Endothelial cell of umbilical vein (primary cell): ENCODE results near the gene FRMD4A. TPM values are rescaled to one million over a fixed set of nuclear protein-coding genes. Genes with fewer than 3 reads are reported as not detected.

ENCODE experiments used
- BruUV-seq: library from RNA; stranded (reverse); fragments of 400-500 nt; replicated peaks from 2 replicates; lab custom pipeline; 2021; lab: Mats Ljungman, UMichigan
- CTCF ChIA-PET: fragments of 300-600, 350-600 bp; sonication (Branson Sonifier 250); formaldehyde crosslinking; loops from one replicate; lab custom pipeline; 2021; ENCODE audit warnings: antibody characterized with exemption, inconsistent platforms; lab: Charles Lee
- POLR2A ChIA-PET: fragments of 300-600, 350-600 bp; sonication (Branson Sonifier 250); formaldehyde crosslinking; loops from one replicate; lab custom pipeline; 2021; ENCODE audit warnings: antibody characterized with exemption, inconsistent platforms; lab: Charles Lee
- DNase-seq: peaks from one replicate; pipeline ENCODE4 v3.0.0-alpha.2; 2011; ENCODE audit warnings: low read depth, low spot score
- FAIRE-seq: peaks from 2 replicates; lab custom pipeline; 2011; peaks lifted over from hg19 to GRCh38; lab: Jason Lieb, UNC
- H2AFZ ChIP-seq: 2 replicates; pipeline ENCODE4 v1.6.0; 2012; ENCODE audit warnings: low read depth, low read length, control low read depth, inconsistent platforms
- H3K27ac ChIP-seq: 2 replicates; pipeline ENCODE4 v1.5.1; 2011; ENCODE audit warnings: low read depth, mild to moderate bottlenecking, control low read depth, low read length, moderate library complexity; ENCODE audit not compliant: insufficient read depth
- H3K27me3 ChIP-seq, 2 experiments: 2 replicates each; pipeline versions ENCODE4 v1.6.0 to v1.6.1; 2011; ENCODE audit warnings: low read length in 2 of 2, mixed read lengths in 1 of 2; ENCODE audit not compliant: control insufficient read depth in 2 of 2, insufficient read depth in 2 of 2
- H3K36me3 ChIP-seq, 2 experiments: 2 replicates in 1 of 2; 3 replicates in 1 of 2; pipeline ENCODE4 v1.5.1; 2011; ENCODE audit warnings: low read length in 2 of 2, mild to moderate bottlenecking in 1 of 2, moderate library complexity in 1 of 2; ENCODE audit not compliant: control insufficient read depth in 2 of 2, insufficient read depth in 2 of 2; ENCODE audit errors: extremely low read depth in 1 of 2
- H3K4me1 ChIP-seq: 3 replicates; pipeline ENCODE4 v1.5.1; 2011; ENCODE audit warnings: mild to moderate bottlenecking, low read length; ENCODE audit not compliant: control insufficient read depth, insufficient read depth; ENCODE audit errors: extremely low read depth
- H3K4me2 ChIP-seq: 2 replicates; pipeline ENCODE4 v1.6.1; 2011; ENCODE audit warnings: low read length, control low read depth, mixed read lengths; ENCODE audit not compliant: insufficient read depth
- H3K4me3 ChIP-seq, 3 experiments: fragments of 200-600 bp in 1 of 3; sonication (generic), shearing (Covaris generic) in 1 of 3; replicated peaks in 1 of 3; 2 replicates each; pipeline ENCODE4 v1.5.1; 2011 to 2016; ENCODE audit warnings: control low read depth in 3 of 3, low read length in 3 of 3, mild to moderate bottlenecking in 2 of 3, inconsistent platforms in 1 of 3, low read depth in 1 of 3, moderate library complexity in 1 of 3; ENCODE audit not compliant: insufficient read depth in 1 of 3
- H3K79me2 ChIP-seq: 2 replicates; pipeline ENCODE4 v1.6.0; 2012; ENCODE audit warnings: low read length, inconsistent platforms; ENCODE audit not compliant: control insufficient read depth, insufficient read depth
- H3K9ac ChIP-seq: replicated peaks from 2 replicates; pipeline ENCODE3; 2011; ENCODE audit warnings: low read length, control low read depth; ENCODE audit not compliant: insufficient read depth; ENCODE audit errors: extremely low read depth
- H3K9me1 ChIP-seq: replicated peaks from 3 replicates; pipeline ENCODE4 v1.6.0; 2011; ENCODE audit warnings: mild to moderate bottlenecking, low read length; ENCODE audit not compliant: control insufficient read depth, insufficient read depth; ENCODE audit errors: extremely low read depth
- H3K9me3 ChIP-seq: replicated peaks from 2 replicates; pipeline ENCODE4 v1.5.1; 2012; ENCODE audit warnings: low read length, inconsistent platforms; ENCODE audit not compliant: control insufficient read depth, insufficient read depth
- H4K20me1 ChIP-seq: replicated peaks from 2 replicates; pipeline ENCODE3; 2011; ENCODE audit warnings: mild to moderate bottlenecking, low read length; ENCODE audit not compliant: control insufficient read depth, insufficient read depth; ENCODE audit errors: extremely low read depth
- CTCF ChIP-seq, 2 donors: IDR thresholded peaks; 1 replicate in 1 of 2; 2 replicates in 1 of 2; pipeline ENCODE4 v1.5.1; 2011; ENCODE audit warnings: low read length in 2 of 2, mild to moderate bottlenecking in 2 of 2, moderate library complexity in 2 of 2, control low read depth in 1 of 2, inconsistent platforms in 1 of 2, low read depth in 1 of 2; ENCODE audit not compliant: insufficient read depth in 1 of 2; ENCODE audit errors: extremely low read depth in 1 of 2
- EZH2 ChIP-seq: IDR thresholded peaks from 2 replicates; pipeline ENCODE4 v1.6.1; 2012; ENCODE audit warnings: borderline replicate concordance, low read depth, mild to moderate bottlenecking, moderate library complexity, low read length, inconsistent platforms; ENCODE audit not compliant: severe bottlenecking
- FOS ChIP-seq: IDR thresholded peaks from 2 replicates; pipeline ENCODE4 v1.6.1; 2011; ENCODE audit warnings: mild to moderate bottlenecking, low read length, moderate library complexity, borderline replicate concordance; ENCODE audit not compliant: insufficient read depth
- GATA2 ChIP-seq: IDR thresholded peaks from 2 replicates; pipeline ENCODE4 v1.7.0; 2011; ENCODE audit warnings: low read depth, mild to moderate bottlenecking, moderate library complexity, mixed read lengths, low read length; ENCODE audit not compliant: insufficient read length, insufficient read depth
- JUN ChIP-seq: IDR thresholded peaks from 2 replicates; pipeline ENCODE4 v1.6.1; 2011; ENCODE audit warnings: borderline replicate concordance, low read depth; ENCODE audit not compliant: insufficient read length, insufficient read depth
- MAX ChIP-seq: IDR thresholded peaks from 2 replicates; pipeline ENCODE4 v1.6.1; 2011; ENCODE audit not compliant: insufficient read depth, insufficient read length
- MYC ChIP-seq: IDR thresholded peaks from one replicate; pipeline ENCODE4 v1.6.1; 2011; ENCODE audit warnings: mild to moderate bottlenecking, low read depth, low read length
- POLR2A ChIP-seq: IDR thresholded peaks from 2 replicates; pipeline ENCODE4 v1.6.1; 2012; ENCODE audit warnings: low read depth, mild to moderate bottlenecking, control low read depth, low read length
- POLR2AphosphoS5 ChIP-seq: IDR thresholded peaks from 2 replicates; pipeline ENCODE4 v1.6.1; 2012; ENCODE audit warnings: low read depth, mild to moderate bottlenecking, control low read depth, low read length, moderate library complexity; ENCODE audit not compliant: insufficient read depth
- dilution Hi-C: fragments of 300-500 bp; cut with MboI; formaldehyde crosslinking; loops from one replicate; pipeline ENCODE4 v1.15.0; 2019; ENCODE audit warnings: low sequenced_read_pairs; ENCODE audit not compliant: extremely low pct_ligation_motif_present
- intact Hi-C: fragments of 100-400 bp; cut with micrococcal nuclease; formaldehyde crosslinking; loops from one replicate; pipeline ENCODE4 v1.10.0; 2022
- polyA plus RNA-seq, 4 experiments: library from polyadenylated mRNA; depleted of rRNA in 3 of 4; stranded (reverse) in 3 of 4; unstranded in 1 of 4; fragments of >200 nt; gene quantifications; 2 replicates each; pipeline versions ENCODE4 v1.2.1 to v1.2.3, GENCODE V29; 2011 to 2012; ENCODE audit warnings: missing spikeins in 1 of 4
- total RNA-seq: library from RNA; stranded (reverse); gene quantifications from 2 replicates; pipeline ENCODE4 v1.2.3, GENCODE V29; 2021

Gene FRMD4A
- total and polyA plus RNA-seq, 2 donors (not counting 3 experiments of a cell fraction or from before 2014, with no cell fraction given), result 123 to 148 TPM

- H2AFZ ChIP-seq, result no peak overlapping the region
- intact Hi-C loops, result no loop called here
- no peak overlapping the region for H3K9ac ChIP-seq
- peaks cover 46% of the 10 kb centered on the region for H3K4me1 ChIP-seq
- no peaks in the 10 kb centered on the region for H4K20me1 ChIP-seq
- no peaks in the 10 kb centered on the region for H3K27me3 ChIP-seq
- peak overlapping the region in 1 of 3 experiments; percentile 2 for H3K4me3 ChIP-seq
- dilution Hi-C loops, result no loop called here
- TF ChIP-seq JUN (no peak), MAX (no peak), POLR2AphosphoS5 (no peak), CTCF (IDR thresholded peaks at IDR 0.05; ENCODE audit: extremely low read depth in 1 of 2, insufficient read depth in 1 of 2, low read depth in 1 of 2, low read length in 2 of 2) (no peak), GATA2 (no peak), FOS (no peak), POLR2A (no peak), EZH2 (no peak), MYC (no peak)
- H3K4me2 ChIP-seq, result peak overlapping the region; percentile 53
- no peaks in the 10 kb centered on the region for H3K9me3 ChIP-seq
- DNase-seq (no peak), FAIRE-seq (peak; percentile 48)
- H3K9me1 ChIP-seq, result no peaks in the 10 kb centered on the region
- peak overlapping the region; percentile 47 for H3K27ac ChIP-seq
- H3K36me3 ChIP-seq, result peaks cover 0 to 11% of the 10 kb centered on the region in 2 experiments
- ChIA-PET CTCF (interaction anchor here (1.0 kb wide), 1 partner anchor 9 kb away, joined by 3 read pairs; no protein-coding TSS in a partner anchor), POLR2A (interaction anchor here (0.7 kb wide), 1 partner anchor 414 kb away, joined by 3 read pairs; no protein-coding TSS in a partner anchor)
- peaks cover 68% of the 10 kb centered on the region for H3K79me2 ChIP-seq
- no TSS peak for BruUV-seq
Observed at GRCh38 chr10:13774303-13774893, 556.3 kb downstream of the FRMD4A start.
